CD14-positive monocyte (primary cell): ENCODE data around the gene IL10RB. TPM values are rescaled to one million over a fixed set of nuclear protein-coding genes. Genes with fewer than 3 reads are reported as not detected.

Experiments used
- DNase-seq, 3 donors: peaks; one replicate each; pipeline ENCODE4 v3.0.0-alpha.2; 2011 to 2022
- H2AFZ ChIP-seq: 2 replicates; pipeline ENCODE4 v1.6.0; 2012; ENCODE audit warnings: mild to moderate bottlenecking, low read depth, low read length, inconsistent platforms; ENCODE audit not compliant: insufficient read depth, poor library complexity, severe bottlenecking
- H3K27ac ChIP-seq, 2 donors: 1 replicate in 1 of 2; 2 replicates in 1 of 2; pipeline ENCODE4 v1.5.1; 2012 to 2013; ENCODE audit warnings: low read length in 2 of 2, control low read depth in 1 of 2, inconsistent platforms in 1 of 2, low read depth in 1 of 2, mild to moderate bottlenecking in 1 of 2
- H3K27me3 ChIP-seq, 2 donors: one replicate each; pipeline versions ENCODE4 v1.6.0 to v1.6.1; 2011 to 2013; ENCODE audit warnings: low read length in 2 of 2; ENCODE audit not compliant: control insufficient read depth in 2 of 2, insufficient read depth in 2 of 2
- H3K36me3 ChIP-seq, 2 donors: replicated peaks in 1 of 2; 1 replicate in 1 of 2; 2 replicates in 1 of 2; pipeline versions ENCODE4 v1.5.1 to v1.6.1; 2012 to 2013; ENCODE audit warnings: low read length in 2 of 2, control low read depth in 1 of 2, inconsistent platforms in 1 of 2, mild to moderate bottlenecking in 1 of 2; ENCODE audit not compliant: insufficient read depth in 2 of 2, control insufficient read depth in 1 of 2
- H3K4me1 ChIP-seq, 2 donors: 1 replicate in 1 of 2; 2 replicates in 1 of 2; pipeline versions ENCODE4 v1.5.1 to v1.6.1; 2012 to 2013; ENCODE audit warnings: low read length in 2 of 2, control low read depth in 1 of 2, inconsistent platforms in 1 of 2, mild to moderate bottlenecking in 1 of 2, moderate library complexity in 1 of 2; ENCODE audit not compliant: insufficient read depth in 2 of 2, control insufficient read depth in 1 of 2
- H3K4me2 ChIP-seq: replicated peaks from 2 replicates; pipeline ENCODE3; 2012; ENCODE audit warnings: low read length, moderate library complexity, mild to moderate bottlenecking; ENCODE audit not compliant: poor library complexity, severe bottlenecking; ENCODE audit errors: extremely low read depth
- H3K4me3 ChIP-seq, 3 experiments: fragments of 200-600 bp in 1 of 3; sonication (generic) in 1 of 3; replicated peaks in 1 of 3; 1 replicate in 2 of 3; 2 replicates in 1 of 3; pipeline ENCODE4 v1.5.1; 2011 to 2013; ENCODE audit warnings: low read length in 3 of 3, mild to moderate bottlenecking in 3 of 3, control low read depth in 2 of 3, low read depth in 2 of 3, inconsistent platforms in 1 of 3, moderate library complexity in 1 of 3
- H3K79me2 ChIP-seq: 2 replicates; pipeline ENCODE4 v1.6.0; 2012; ENCODE audit warnings: mild to moderate bottlenecking, control low read depth, inconsistent platforms, low read length, moderate library complexity; ENCODE audit not compliant: insufficient read depth
- H3K9ac ChIP-seq: 2 replicates; pipeline ENCODE4 v1.6.0; 2017; ENCODE audit warnings: low read length, mild to moderate bottlenecking; ENCODE audit not compliant: insufficient read depth, poor library complexity, severe bottlenecking
- H3K9me3 ChIP-seq, 2 donors: replicated peaks in 1 of 2; 1 replicate in 1 of 2; 2 replicates in 1 of 2; pipeline versions ENCODE4 v1.5.1 to v1.6.1; 2012 to 2013; ENCODE audit warnings: low read length in 2 of 2, control low read depth in 1 of 2; ENCODE audit not compliant: control insufficient read depth in 1 of 2, insufficient read depth in 1 of 2
- H4K20me1 ChIP-seq: 2 replicates; pipeline ENCODE4 v1.6.0; 2012; ENCODE audit warnings: mild to moderate bottlenecking, low read length, control low read depth, moderate library complexity; ENCODE audit not compliant: insufficient read depth
- H3K27ac Mint-ChIP-seq, 7 donors: one replicate each; pipeline ENCODE4 v1.8.0; 2020; ENCODE audit warnings: mild to moderate bottlenecking in 7 of 7, mixed read lengths in 7 of 7, moderate library complexity in 6 of 7, inconsistent platforms in 2 of 7
- H3K27me3 Mint-ChIP-seq, 3 donors: one replicate each; pipeline ENCODE4 v1.8.0; 2021 to 2022; ENCODE audit warnings: low read depth in 3 of 3, mild to moderate bottlenecking in 3 of 3, mixed read lengths in 3 of 3, moderate library complexity in 3 of 3, inconsistent platforms in 1 of 3
- H3K36me3 Mint-ChIP-seq, 2 donors: one replicate each; pipeline ENCODE4 v1.8.0; 2020; ENCODE audit warnings: mixed read lengths in 2 of 2, inconsistent platforms in 1 of 2, mild to moderate bottlenecking in 1 of 2
- H3K4me1 Mint-ChIP-seq: one replicate; pipeline ENCODE4 v1.8.0; 2020; ENCODE audit warnings: mild to moderate bottlenecking, mixed read lengths
- H3K4me3 Mint-ChIP-seq, 2 donors: one replicate each; pipeline ENCODE4 v1.8.0; 2020; ENCODE audit warnings: mild to moderate bottlenecking in 2 of 2, mixed read lengths in 2 of 2, moderate library complexity in 1 of 2
- H3K9me3 Mint-ChIP-seq, 7 donors: one replicate each; pipeline ENCODE4 v1.8.0; 2020 to 2022; ENCODE audit warnings: mixed read lengths in 7 of 7, mild to moderate bottlenecking in 6 of 7, moderate library complexity in 6 of 7, inconsistent platforms in 2 of 7
- WGBS: methylation state at CpG from one replicate; pipeline ENCODE4 v1.1.5; 2013; ENCODE audit warnings: missing lambda C conversion rate; ENCODE audit not compliant: insufficient coverage; 5-methylcytosine and 5-hydroxymethylcytosine counted together
- intact Hi-C, 2 donors: fragments of 100-400 bp; cut with micrococcal nuclease; formaldehyde crosslinking; loops; one replicate each; pipeline versions ENCODE4 v1.15.0 to v1.15.1; 2023
- polyA plus RNA-seq, 3 donors: library from polyadenylated mRNA; depleted of rRNA in 1 of 3; unstranded in 2 of 3; stranded (reverse) in 1 of 3; fragments of 300-500 nt in 2 of 3; fragments of >200 nt in 1 of 3; fragmentation: Illumina TruSeq in 2 of 3; gene quantifications; 1 replicate in 2 of 3; 2 replicates in 1 of 3; pipeline ENCODE4 v1.2.3, GENCODE V29; 2012 to 2021
- TF ChIP-seq, protein P1 (sequence below): fragments of 200-600 bp; IDR thresholded peaks from one replicate; pipeline ENCODE4 v1.8.0; 2022; ENCODE audit warnings: antibody characterized with exemption, mild to moderate bottlenecking

The IL10RB gene
- polyA plus RNA-seq, 3 donors = 79.0 to 225 (median 212) TPM

GRCh38 chr21:33256019-33256418 is 10.1 kb upstream of the IL10RB start:
- Histone ChIP-seq H3K79me2 (peaks cover 50% of the 10 kb centered on the region), H3K9ac (no peak overlapping the region), H3K27ac (peak overlapping the region in 1 of 2 donors; percentile 58), H3K4me2 (no peak overlapping the region), H3K4me3 (no peak overlapping the region), H3K27me3 (no peaks in the 10 kb centered on the region), H2AFZ (no peak overlapping the region), H3K9me3 (peaks cover 0 to 7% of the 10 kb centered on the region in 2 donors), H3K36me3 (peaks cover 73 to 80% of the 10 kb centered on the region in 2 donors), H4K20me1 (peaks cover 46% of the 10 kb centered on the region), H3K4me1 (peaks cover 16 to 17% of the 10 kb centered on the region in 2 donors)
- H3K4me3 Mint-ChIP-seq = no peak overlapping the region
- WGBS = 93% methylated on average over 4 of the region's 6 CpGs
- H3K27me3 Mint-ChIP-seq = no peaks in the 10 kb centered on the region
- no peak for DNase-seq
- intact Hi-C loops = no loop called here
- H3K9me3 Mint-ChIP-seq = peaks cover 0 to 12% (median 4%) of the 10 kb centered on the region in 7 donors
- H3K36me3 Mint-ChIP-seq = peaks cover 82 to 88% of the 10 kb centered on the region in 2 donors
- peaks cover 30% of the 10 kb centered on the region for H3K4me1 Mint-ChIP-seq
- H3K27ac Mint-ChIP-seq = peak overlapping the region in 1 of 7 donors; percentile 6
- TF ChIP-seq, protein P1, sequence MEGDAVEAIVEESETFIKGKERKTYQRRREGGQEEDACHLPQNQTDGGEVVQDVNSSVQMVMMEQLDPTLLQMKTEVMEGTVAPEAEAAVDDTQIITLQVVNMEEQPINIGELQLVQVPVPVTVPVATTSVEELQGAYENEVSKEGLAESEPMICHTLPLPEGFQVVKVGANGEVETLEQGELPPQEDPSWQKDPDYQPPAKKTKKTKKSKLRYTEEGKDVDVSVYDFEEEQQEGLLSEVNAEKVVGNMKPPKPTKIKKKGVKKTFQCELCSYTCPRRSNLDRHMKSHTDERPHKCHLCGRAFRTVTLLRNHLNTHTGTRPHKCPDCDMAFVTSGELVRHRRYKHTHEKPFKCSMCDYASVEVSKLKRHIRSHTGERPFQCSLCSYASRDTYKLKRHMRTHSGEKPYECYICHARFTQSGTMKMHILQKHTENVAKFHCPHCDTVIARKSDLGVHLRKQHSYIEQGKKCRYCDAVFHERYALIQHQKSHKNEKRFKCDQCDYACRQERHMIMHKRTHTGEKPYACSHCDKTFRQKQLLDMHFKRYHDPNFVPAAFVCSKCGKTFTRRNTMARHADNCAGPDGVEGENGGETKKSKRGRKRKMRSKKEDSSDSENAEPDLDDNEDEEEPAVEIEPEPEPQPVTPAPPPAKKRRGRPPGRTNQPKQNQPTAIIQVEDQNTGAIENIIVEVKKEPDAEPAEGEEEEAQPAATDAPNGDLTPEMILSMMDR = no peak

DNA sequence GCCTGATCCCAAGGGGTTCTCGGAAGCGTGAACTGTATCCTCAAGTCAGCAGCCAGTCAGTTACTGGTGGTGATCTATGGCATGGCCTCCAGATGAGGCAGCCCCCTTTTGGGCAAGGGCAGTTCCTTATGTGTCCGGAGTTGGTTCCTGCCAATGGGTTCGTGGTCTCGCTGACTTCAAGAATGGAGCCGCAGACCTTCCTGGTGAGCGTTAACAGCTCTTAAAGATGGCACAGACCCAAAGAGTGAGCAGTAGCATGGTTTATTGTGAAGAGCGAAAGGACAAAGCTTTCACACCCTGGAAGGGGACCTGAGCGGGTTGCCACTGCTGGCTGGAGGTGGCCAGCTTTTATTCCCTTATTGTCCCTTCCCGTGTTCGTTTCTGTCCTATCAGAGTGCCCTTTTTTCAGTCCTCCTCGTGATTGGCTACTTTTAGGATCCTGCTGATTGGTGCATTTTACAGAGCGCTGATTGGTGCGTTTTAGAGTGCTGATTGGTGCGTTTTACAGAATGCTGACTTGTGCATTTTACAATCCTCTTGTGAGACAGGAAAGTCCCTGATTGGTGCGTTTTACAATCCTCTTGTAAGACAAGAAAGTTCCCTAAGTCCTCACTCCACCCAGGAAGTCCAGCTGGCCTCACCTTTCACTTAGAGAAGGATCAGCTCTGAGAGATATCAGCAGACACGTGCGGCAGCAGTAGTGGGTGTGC is 8.9 kb upstream of the IL10RB start:
- Histone ChIP-seq H3K4me1 (peaks cover 28 to 30% of the 10 kb centered on the region in 2 donors), H3K9me3 (peaks cover 0 to 7% of the 10 kb centered on the region in 2 donors), H3K27me3 (no peaks in the 10 kb centered on the region), H3K36me3 (peaks cover 64 to 68% of the 10 kb centered on the region in 2 donors), H3K9ac (no peak overlapping the region), H3K4me2 (no peak overlapping the region), H3K79me2 (peaks cover 63% of the 10 kb centered on the region), H2AFZ (no peak overlapping the region), H3K27ac (peak overlapping the region in 1 of 2 donors; percentile 58), H4K20me1 (peaks cover 46% of the 10 kb centered on the region), H3K4me3 (no peak overlapping the region)
- TF ChIP-seq, protein P1 = no peak
- peaks cover 73 to 78% of the 10 kb centered on the region in 2 donors for H3K36me3 Mint-ChIP-seq
- DNase-seq = no peak
- no peak overlapping the region for H3K4me3 Mint-ChIP-seq
- intact Hi-C loops = no loop called here
- no peaks in the 10 kb centered on the region for H3K27me3 Mint-ChIP-seq
- H3K9me3 Mint-ChIP-seq = peaks cover 0 to 12% (median 4%) of the 10 kb centered on the region in 7 donors
- WGBS = 64% methylated on average over 15 of the region's 18 CpGs
- peak overlapping the region in 5 of 7 donors; percentile 49 to 83 (median 75) for H3K27ac Mint-ChIP-seq
- peaks cover 41% of the 10 kb centered on the region for H3K4me1 Mint-ChIP-seq
